Glutamatergic neuron (in vitro differentiated cells): ENCODE results near the gene SHLD1. TPM values are rescaled to one million over a fixed set of nuclear protein-coding genes. Genes with fewer than 3 reads are reported as not detected.

Source experiments
- DNase-seq: peaks from one replicate; pipeline ENCODE4 v3.0.0; 2022
- H3K27ac Mint-ChIP-seq: one replicate; pipeline ENCODE4 v1.8.0; 2020; ENCODE audit warnings: mild to moderate bottlenecking, mixed read lengths, inconsistent platforms; ENCODE audit not compliant: unreplicated experiment
- H3K27me3 Mint-ChIP-seq: one replicate; pipeline ENCODE4 v1.8.0; 2020; ENCODE audit warnings: mild to moderate bottlenecking, moderate library complexity, mixed read lengths, inconsistent platforms; ENCODE audit not compliant: unreplicated experiment
- H3K36me3 Mint-ChIP-seq: one replicate; pipeline ENCODE4 v1.8.0; 2020; ENCODE audit warnings: mild to moderate bottlenecking, mixed read lengths, inconsistent platforms; ENCODE audit not compliant: unreplicated experiment
- H3K4me1 Mint-ChIP-seq: one replicate; pipeline ENCODE4 v1.8.0; 2020; ENCODE audit warnings: mild to moderate bottlenecking, low read depth, mixed read lengths, inconsistent platforms; ENCODE audit not compliant: unreplicated experiment
- H3K4me3 Mint-ChIP-seq: one replicate; pipeline ENCODE4 v1.8.0; 2020; ENCODE audit warnings: mild to moderate bottlenecking, mixed read lengths, inconsistent platforms; ENCODE audit not compliant: unreplicated experiment
- H3K9me3 Mint-ChIP-seq: one replicate; pipeline ENCODE4 v1.8.0; 2020; ENCODE audit warnings: mild to moderate bottlenecking, moderate library complexity, mixed read lengths, inconsistent platforms; ENCODE audit not compliant: unreplicated experiment
- total RNA-seq: library from RNA; stranded (reverse); fragmentation: NEBNext Ultra II Directional; extraction: Animal tissue kit (Norgen Biotek cat#: 25700); gene quantifications from one replicate; pipeline ENCODE4 v1.2.1, GENCODE V29; 2021; ENCODE audit not compliant: unreplicated experiment
- TF ChIP-seq, protein P1 (sequence below): fragments of 200-600 bp; sonication (generic); IDR thresholded peaks from one replicate; pipeline ENCODE4 v1.5.0; 2021; ENCODE audit not compliant: partially characterized antibody, unreplicated experiment

SHLD1 gene
- total RNA-seq, 1 donor from 2014 or later, result 4.0 TPM

DNA sequence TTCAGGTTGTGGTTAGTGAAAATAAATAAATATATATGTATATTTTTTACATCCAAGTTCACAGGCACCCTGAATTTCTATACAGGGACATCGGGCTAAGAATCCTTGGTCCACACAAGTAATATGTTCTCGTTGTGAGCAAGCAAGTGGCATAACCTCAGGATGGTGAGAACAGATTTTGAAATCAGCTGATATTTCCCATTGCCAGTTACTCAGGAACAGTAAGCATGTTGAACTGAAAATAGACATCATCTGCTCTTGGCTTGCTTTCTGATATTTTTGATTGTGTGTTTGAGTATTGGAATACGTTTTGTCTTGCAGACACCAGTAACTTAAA is 112.5 kb downstream of the SHLD1 start:
- Mint-ChIP-seq H3K27ac (no peak overlapping the region), H3K27me3 (peaks cover 3% of the 10 kb centered on the region), H3K4me3 (no peak overlapping the region), H3K9me3 (no peaks in the 10 kb centered on the region), H3K36me3 (no peaks in the 10 kb centered on the region), H3K4me1 (no peaks in the 10 kb centered on the region)
- TF ChIP-seq, protein P1, sequence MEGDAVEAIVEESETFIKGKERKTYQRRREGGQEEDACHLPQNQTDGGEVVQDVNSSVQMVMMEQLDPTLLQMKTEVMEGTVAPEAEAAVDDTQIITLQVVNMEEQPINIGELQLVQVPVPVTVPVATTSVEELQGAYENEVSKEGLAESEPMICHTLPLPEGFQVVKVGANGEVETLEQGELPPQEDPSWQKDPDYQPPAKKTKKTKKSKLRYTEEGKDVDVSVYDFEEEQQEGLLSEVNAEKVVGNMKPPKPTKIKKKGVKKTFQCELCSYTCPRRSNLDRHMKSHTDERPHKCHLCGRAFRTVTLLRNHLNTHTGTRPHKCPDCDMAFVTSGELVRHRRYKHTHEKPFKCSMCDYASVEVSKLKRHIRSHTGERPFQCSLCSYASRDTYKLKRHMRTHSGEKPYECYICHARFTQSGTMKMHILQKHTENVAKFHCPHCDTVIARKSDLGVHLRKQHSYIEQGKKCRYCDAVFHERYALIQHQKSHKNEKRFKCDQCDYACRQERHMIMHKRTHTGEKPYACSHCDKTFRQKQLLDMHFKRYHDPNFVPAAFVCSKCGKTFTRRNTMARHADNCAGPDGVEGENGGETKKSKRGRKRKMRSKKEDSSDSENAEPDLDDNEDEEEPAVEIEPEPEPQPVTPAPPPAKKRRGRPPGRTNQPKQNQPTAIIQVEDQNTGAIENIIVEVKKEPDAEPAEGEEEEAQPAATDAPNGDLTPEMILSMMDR, result no peak
- no peak for DNase-seq

GRCh38 chr20:5863040-5863833 is 113.0 kb downstream of the SHLD1 start:
- no peak for DNase-seq
- H3K27ac Mint-ChIP-seq, result no peak overlapping the region
- H3K4me1 Mint-ChIP-seq, result no peaks in the 10 kb centered on the region
- H3K9me3 Mint-ChIP-seq, result no peaks in the 10 kb centered on the region
- TF ChIP-seq, protein P1, result no peak
- H3K36me3 Mint-ChIP-seq, result no peaks in the 10 kb centered on the region
- H3K4me3 Mint-ChIP-seq, result no peak overlapping the region
- peaks cover 3% of the 10 kb centered on the region for H3K27me3 Mint-ChIP-seq

- Mint-ChIP-seq H3K9me3 (no peaks in the 10 kb centered on the region), H3K4me3 (no peak overlapping the region), H3K36me3 (no peaks in the 10 kb centered on the region), H3K4me1 (no peaks in the 10 kb centered on the region), H3K27me3 (no peaks in the 10 kb centered on the region), H3K27ac (no peak overlapping the region)
- DNase-seq, result no peak
- TF ChIP-seq, protein P1, result no peak
Measured at GRCh38 chr20:5864428-5864827, 114.2 kb downstream of the SHLD1 start.

DNA sequence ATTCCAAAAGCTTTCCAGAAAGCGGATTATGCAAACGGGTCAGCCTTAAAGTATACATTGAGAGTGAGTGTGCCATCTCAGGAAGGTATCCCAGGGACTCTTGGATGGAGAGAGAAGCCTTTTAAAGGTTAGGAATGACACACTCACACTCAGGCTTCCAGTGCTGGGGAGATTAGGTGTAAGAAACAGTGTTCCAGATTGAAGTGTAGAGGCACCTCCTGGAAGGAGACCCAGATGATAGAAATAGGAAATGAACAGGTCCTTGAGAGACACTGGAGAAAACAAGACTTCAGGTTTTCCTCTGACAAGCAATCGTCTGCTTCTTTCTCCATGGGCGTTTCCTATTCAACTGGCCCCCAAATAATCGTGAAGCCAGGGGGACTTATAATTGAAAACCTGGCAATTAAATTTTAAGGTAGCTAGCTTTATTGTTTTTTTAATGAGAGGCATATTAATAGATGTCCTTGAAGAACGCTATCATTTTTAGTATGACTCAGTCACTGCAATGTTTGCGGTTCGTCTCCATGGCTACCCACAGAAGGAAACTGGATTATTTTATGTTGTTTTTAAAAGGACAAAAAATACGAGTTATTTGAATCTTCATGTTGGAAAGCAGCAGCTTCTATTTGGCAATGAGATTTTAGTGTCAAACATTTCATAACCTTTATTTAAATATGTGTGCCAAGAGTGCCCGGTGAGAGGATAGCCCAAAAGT is 114.8 kb downstream of the SHLD1 start:
- Mint-ChIP-seq H3K9me3 (no peaks in the 10 kb centered on the region), H3K36me3 (no peaks in the 10 kb centered on the region), H3K27me3 (no peaks in the 10 kb centered on the region), H3K4me3 (no peak overlapping the region), H3K27ac (no peak overlapping the region), H3K4me1 (no peaks in the 10 kb centered on the region)
- DNase-seq, result no peak
- TF ChIP-seq, protein P1, result no peak

GRCh38 chr20:5865604-5866003 is 115.4 kb downstream of the SHLD1 start:
- Mint-ChIP-seq H3K4me3 (no peak overlapping the region), H3K4me1 (no peaks in the 10 kb centered on the region), H3K36me3 (no peaks in the 10 kb centered on the region), H3K27ac (no peak overlapping the region), H3K27me3 (no peaks in the 10 kb centered on the region), H3K9me3 (no peaks in the 10 kb centered on the region)
- no peak for DNase-seq
- TF ChIP-seq, protein P1, result no peak
